NCI-H2029 treated with DMSO at 0.1 percent for 48 hours (cell line): ENCODE measurements around the gene SPR.

ENCODE experiments used
- DNase-seq: peaks from one replicate; lab custom pipeline; 2025; lab: John Stamatoyannopoulos, UW

Gene SPR

DNA sequence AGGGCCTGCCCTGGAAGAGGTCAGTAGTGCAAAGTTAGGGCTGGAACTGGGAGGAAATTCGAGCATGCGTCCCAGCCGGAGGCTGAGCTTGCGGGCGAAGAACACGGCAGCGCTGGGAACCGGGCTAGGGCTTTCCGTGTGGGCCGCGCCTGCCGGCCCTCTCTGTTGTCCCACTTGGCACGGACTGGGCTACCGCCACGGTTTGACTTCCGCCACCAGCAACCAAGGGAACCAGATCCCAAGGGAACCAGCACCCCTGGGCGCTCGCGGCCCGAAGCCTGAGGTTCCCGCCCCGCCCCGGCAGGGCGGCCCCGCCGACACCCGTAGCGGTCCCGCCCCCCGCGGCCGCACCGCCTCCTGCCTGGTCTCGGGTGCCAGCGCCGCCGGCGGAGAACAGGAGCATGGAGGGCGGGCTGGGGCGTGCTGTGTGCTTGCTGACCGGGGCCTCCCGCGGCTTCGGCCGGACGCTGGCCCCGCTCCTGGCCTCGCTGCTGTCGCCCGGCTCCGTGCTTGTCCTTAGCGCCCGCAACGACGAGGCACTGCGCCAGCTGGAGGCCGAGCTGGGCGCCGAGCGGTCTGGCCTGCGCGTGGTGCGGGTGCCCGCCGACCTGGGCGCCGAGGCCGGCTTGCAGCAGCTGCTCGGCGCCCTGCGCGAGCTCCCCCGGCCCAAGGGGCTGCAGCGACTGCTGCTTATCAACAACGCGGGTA is at the start of gene SPR:
SPR (plus strand) TSS at position 377 of the 708 bp plus-strand sequence; CDS start at position 402, 25 bp downstream.
- DNase-seq = peak; percentile 37

DNA sequence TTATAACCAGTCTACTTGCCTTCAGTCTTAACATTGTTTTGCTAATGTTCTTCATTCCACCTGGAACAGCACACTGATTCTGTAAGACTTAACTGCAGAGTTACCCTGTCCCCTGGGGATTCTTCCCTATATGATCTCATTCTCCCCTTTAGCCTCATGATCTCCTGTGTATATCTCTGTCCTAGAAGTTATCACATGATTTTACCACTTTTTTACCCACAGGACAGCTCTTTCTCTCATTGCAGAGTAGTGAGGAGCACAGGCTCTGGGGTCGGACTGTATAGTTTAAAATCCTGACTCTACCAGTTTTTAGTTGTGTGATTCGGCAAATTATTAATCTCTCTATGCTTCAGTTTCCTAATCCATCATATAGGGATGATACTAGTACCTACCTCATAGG is 47.1 kb upstream of the SPR start:
- DNase-seq = no peak

DNA sequence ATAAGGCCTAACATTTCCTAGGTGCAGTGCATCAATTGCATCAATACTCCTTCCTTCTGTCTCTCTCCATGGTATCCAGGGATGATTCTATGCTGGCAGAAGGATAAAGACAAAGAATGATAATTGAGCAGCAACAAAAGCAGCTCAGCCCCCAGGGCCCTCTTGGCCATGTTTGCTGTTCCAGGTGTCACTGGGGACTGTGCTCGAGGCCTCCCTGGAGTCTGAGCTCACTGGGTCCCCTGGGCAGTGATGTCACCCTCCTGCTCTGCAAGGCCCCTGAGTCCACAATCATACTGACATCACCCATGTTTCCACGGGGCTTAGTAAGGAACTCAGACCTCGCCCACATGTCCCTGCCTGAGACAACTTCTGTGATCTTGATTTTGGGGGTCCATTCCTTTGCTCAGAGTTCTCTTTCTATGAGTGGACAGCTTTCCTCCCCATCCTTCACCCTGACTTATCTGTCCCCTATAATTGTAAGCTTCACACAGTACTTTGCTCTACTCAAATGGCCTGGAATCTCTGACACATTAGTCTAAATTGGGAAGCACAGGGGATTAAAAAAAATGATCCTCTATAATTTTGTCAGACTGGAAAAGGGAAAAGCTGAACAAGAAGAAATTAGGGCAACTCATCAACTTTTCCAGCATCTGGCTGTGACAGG is 45.6 kb upstream of the SPR start:
- no peak for DNase-seq

DNA sequence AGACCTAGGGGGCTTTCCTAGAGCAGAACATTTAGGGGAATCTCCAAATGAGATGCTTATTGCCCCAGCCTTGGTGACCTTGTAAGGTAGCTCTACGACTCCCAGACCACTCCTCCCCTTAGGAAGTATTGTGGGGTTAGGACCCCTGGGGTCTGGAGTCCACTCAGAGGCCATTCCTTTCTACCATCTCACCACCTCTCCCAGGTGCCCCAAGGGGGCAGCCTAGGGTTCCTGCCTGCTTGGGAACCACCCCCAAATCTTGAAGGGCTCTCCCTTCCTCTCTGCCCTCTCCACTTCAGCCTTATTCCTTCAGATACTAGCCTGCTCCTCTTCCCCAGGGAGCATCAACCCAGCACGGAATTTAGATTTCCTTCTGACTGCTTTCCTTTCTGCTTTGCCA is 43.9 kb upstream of the SPR start:
- DNase-seq = no peak

DNA sequence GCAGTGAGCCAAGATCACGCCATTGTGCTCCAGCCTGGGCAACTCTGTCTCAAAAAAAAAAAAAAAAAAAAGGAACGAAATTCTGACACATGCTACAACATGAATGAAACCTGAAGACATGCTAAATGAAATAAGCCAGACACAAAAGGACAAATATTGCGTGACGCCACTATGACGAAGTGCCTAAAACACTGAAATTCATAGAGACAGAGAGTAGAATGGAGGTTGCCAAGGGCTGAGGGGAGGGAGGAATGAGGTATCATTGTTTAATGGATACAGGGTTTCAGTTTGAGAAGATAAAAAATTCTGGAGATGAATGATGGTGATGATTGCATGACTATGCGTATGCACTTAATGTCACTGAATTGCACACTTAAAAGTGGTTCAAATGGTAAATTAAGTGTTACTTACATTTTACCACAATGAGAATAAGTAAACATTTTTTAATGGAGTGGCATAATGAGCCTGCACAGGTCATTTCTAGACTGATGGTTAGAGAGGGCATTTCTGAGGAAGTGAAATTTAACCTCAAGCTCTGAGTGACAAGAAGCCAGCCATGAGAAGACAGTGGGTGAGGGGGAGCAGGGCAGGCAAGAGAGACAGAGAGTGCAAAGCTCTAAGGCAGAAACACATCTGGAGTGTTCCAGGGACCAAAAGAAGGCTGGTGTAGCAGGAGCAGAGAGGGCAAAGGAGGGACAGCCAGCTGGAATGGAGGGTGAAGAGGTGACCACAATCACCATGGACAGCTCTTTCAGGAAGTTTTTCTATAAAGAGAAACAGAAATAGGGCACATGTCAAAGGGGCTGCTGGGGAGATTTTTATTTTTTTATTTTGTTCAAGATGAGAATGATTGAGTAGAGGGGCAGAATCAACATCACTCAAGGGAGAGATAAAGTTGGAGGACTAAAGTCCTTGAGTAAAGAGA is 40.8 kb upstream of the SPR start:
- DNase-seq = no peak

DNA sequence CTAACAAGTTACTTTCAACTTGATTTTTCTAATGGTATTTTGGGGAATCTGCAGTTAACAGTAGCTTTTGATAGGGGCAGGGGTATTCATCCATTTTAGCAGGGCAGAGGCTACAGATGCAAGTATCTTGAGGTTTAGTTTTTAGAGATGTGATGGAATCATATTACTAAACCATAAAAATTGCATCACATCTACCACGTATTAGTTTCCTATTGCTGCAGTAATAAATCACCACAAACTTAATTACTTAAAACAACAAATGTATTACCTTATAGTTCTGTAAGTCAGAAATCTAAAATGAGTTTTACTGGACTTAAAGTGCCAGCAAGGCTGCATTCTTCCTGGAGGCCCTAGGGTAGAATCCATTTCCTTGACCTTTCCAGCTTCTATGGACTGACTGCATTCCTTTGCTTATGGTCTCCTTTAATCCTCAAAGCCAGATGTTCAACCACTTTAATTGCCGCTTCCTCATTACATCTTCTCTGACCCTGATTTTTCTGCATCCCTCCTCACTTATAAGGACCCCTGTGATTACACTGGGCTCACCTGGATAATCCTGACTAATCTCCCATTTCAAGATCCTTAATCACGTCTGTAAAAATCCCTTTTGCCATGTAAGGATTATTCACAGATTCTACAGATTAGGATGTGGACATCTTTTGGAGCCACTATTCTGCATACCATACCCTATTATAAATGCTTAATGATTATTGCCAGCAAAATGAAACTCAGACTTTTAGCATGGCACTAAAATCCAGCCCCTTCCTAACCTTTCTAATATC is 39.5 kb upstream of the SPR start:
- DNase-seq = no peak

DNA sequence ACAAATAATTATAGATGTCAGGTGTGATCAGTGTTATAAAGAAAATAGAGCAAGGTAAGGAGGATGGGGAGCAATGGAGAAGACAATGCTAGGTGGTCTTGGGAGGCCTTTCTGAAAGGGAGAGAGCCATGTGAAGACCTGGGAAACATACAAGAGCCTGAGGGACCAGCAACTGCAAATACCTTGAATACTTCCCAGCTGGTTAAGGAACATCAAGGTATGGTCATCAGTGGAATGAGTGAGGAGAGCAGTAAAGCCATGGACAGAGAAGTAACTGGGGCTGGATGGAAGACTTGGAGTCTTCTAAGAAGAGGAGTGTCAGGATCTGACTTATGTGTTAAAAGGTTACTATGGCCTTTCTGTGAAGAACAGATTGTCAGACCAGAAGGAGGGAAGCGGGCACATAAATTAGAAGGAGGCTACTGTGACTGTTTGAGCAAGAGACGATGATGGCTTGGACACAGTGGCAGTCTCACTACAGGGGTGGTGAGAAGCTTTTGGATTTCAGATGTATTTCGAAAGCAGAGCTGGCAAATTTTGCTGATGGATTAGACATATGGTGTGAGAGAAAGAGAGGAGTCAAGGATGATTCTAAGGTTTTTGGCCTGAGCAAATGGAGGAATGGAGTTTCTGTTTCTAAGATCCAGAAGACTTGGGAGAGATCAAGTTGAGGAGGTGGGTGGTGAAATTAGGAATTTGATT is 38.6 kb upstream of the SPR start:
- DNase-seq = no peak

DNA sequence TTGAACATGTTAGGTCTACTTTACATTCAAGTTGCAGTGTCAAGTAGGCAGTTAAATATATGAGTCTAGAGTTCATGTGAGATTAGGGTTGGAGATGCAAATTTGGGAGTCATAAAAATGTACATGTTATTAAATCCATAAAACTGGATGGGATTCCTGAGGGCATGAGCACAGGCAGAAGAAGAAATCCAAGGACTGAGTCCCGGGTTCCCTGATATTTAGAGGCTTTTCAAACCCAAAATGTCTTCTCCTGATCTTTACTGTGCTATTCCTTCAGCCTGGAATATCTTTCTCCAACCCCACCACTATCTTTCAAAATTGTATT is 38.1 kb upstream of the SPR start:
- DNase-seq = no peak

DNA sequence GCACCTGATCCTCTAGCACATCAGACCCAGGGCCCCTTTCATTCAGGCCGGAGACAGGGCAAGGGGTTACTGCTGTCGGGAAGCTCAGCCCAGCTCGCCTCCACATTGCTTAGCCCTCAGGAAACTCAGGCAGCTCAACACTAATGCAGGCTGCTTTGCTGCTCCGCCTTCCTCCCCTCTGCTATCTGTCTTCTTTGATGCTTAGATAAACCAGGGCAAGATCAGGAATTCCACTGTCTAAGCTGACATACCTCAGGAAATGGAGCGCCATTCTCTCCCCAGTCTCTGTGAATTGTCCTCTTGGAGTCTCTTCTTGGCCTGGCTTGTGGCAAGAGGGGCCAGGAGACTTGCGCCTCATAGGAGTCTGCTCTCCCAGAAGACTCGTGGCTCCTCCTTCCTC is 35.9 kb upstream of the SPR start:
- no peak for DNase-seq

DNA sequence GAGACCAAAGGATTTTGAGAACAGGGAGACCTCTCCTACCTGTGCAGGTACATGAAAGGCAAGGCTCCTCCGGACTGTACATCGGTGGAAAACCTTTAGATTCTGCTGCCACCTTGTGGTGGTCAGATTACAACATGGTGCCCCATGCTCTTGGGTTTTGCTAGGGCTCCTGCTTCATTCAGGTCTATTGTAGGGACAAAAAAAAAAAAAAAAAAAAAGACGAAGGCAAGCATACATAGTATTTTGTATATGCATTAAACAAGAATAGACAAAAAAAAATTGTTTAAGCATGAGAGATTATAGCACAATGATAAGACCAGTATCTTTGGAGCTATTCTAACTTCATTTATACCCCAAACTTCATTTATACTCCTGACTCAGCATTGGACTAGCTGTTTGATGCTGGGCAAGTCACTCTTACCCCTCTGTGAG is 27.4 kb upstream of the SPR start:
- peak; percentile 43 for DNase-seq

DNA sequence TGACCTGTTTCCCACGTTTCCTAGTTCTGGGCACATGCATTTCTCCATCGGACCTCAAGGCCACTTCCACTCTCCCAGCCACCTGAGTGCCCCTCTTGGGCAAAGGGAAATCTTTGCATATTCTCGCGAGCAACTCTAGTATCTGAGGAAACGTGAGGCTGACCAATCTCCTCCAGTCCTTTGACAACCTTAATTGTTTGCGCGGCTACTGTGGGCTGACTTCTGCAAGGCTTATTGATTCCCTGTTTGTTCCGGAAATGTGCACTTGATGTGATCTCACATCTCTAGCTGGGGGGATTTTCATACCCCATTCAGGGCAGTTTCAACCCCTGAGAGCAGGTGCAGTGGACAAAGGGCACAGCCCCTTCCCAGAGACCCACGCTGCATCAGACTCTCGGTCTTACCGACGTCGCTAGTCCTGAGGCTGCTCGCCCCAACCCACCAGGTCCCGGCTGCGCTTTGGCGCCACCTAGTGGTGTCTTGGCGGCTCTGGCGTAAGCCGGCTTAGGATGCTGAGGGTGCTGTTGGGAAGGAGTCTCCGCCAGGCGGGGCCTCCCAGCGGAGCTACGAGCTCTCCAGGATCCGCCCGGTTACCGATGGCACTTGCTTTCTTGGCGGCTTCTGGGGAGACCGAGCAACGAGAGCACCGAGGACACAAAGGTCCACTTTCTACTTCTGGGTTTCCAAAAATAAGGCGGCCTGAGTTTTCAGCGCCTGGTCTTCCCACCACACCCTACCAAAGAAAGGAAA is 24.8 kb upstream of the SPR start:
- peak; percentile 35 for DNase-seq

DNA sequence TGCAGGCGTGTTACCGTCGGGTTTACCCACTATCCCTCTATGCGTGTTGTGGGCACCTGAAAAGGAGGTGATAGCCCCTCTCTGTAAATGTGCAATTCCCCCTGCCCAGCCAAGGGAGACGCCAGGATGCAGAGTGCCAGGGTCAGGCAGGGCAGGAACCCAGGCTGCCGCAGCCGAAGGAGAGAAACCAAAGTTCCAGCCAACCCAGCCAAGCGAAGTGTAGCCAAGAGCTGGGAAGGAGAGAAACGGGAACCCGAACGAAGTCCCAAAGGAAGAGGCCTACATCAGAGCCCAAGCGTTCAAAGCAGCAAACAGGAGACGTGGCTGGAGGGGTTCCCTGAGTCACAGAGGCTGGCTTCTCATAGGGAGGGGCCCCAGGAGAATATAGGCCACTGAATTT is 24.2 kb upstream of the SPR start:
- DNase-seq = no peak

DNA sequence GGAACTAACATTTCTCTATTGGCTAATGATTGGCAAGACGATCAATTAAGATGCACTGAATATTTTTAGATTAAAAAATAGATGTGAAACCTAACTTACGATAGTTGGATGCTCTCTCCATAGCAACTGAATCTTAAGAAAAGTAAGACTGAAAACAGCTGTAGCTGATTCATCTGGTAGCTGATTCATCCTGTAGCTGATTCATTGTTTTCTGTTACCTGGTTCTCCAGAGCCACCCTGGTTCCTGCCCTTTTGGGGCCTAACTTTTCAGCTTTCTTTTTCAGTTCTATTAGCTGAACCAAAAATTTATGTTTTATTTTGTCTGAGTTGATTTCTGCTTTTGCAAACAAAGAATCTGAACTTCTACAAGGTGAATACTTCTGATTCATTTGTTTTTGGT is 22.7 kb upstream of the SPR start:
- DNase-seq = no peak

DNA sequence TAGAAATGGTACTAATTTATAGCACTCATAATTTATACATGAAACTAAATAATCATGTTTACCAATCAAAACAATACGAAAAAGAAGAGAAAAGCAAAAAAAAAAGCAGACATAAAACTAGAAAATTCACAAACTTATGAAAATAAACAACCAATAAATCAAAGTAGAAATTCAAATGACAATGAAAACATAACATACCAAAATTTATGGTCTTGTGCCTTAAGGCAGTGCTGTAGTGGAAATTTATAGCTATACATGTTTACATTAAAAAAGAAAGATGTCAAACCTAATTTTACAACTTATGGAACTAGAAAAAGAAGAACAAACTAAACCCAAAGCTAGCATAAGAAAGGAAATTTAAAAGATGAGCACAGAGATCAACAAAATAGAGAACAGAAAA is 16.1 kb upstream of the SPR start:
- no peak for DNase-seq

DNA sequence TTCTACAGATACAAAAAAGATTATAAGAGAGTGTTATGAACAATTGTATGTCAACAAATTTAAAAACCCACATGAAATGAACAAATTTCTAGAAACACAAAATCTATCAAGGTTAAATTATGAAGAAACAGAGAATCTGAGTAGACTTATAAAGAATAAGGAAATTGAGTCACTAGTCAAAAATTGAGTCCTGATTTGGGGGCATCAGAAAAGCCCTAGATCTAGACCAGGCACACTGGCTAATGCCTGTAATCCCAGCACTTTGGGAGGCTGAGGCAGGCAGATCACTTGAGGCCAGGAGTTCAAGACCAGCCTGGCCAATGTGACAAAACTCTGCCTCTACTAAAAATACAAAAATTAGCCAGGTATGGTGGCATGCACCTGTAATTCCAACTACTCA is 15.3 kb upstream of the SPR start:
- DNase-seq = no peak

DNA sequence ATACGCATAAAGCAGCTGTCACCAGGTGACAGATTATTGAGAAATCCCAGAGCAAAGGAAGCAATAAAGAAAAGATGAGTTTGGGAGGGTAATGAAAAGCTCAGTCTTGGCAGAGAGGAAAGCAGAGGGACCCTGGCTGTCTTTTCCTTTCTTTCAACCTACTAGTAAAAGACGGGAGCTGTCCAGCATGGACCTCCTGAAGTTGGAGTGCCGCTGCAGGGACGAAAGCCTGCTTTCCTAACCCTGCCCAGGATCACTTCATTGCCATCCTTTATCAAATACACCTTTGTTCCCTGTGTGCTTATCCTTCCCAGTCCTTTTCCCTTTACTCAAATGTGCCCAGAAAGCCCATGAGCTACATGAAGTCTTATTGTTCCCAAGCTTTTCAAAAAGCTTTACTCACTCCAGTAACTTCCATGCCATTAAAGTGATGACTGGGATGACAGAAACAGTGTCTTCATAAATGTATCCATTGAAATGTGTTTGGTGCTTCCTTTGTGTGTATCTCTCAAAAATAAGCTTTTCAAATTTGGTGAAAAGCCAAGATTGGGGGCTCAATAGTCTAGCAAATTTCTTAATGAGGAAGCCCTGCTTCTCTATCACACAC is 3.7 kb upstream of the SPR start:
- DNase-seq = no peak

DNA sequence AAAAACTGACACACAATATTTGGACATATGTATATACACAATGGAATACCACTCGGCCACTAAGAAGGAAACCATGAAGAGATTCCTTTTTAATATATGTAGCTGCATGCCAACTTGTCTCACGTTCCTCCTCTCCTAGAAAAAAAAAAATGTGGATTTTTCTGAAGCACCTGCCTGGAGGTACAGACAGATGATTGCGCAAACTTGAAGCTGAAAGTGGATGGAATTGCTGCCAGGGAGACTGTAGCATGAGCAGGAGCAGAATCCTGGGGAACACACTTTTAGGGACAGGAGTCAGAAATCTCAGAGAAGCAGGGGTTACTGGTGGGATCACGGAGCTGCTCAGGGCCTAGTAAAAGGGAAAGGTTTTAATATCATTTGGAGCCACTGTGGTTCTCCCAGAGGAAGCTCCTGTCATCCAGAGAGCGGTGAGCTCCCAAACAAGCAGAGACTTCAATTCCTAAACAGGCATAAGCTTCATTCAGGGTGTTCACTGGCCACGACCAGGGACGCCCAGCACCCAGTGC is 640 bp upstream of the SPR start:
- DNase-seq = no peak

DNA sequence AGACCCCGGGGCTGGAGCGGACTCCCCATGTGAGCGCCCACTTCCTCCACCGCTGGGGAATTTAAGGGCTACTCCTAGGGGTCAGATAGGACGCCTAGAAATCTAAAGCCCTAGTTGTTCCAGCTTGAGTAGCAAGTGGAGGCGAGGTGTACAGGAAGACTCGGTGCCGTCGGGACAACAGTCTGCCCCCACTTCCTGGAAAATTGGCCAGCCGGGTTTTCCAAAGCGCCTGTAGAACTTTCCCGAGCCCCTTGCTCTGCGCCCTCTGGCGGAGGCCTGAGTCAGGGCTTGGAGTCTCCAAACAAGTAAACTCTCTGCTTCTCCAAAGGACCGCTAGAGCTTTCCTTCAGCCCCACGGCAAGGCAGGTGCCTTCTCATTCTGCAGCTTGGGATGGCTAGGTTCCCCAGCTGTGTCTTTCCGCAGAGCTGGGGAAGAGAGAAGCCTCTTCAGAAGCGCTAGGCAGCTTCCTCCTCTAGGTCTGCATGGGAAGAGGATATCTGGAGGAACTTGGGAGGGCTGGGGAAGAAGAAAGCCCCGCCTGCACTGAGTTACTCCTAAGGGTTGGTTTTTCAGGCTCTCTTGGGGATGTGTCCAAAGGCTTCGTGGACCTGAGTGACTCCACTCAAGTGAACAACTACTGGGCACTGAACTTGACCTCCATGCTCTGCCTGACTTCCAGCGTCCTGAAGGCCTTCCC is 681 bp downstream of the SPR start:
- peak; percentile 48 for DNase-seq

DNA sequence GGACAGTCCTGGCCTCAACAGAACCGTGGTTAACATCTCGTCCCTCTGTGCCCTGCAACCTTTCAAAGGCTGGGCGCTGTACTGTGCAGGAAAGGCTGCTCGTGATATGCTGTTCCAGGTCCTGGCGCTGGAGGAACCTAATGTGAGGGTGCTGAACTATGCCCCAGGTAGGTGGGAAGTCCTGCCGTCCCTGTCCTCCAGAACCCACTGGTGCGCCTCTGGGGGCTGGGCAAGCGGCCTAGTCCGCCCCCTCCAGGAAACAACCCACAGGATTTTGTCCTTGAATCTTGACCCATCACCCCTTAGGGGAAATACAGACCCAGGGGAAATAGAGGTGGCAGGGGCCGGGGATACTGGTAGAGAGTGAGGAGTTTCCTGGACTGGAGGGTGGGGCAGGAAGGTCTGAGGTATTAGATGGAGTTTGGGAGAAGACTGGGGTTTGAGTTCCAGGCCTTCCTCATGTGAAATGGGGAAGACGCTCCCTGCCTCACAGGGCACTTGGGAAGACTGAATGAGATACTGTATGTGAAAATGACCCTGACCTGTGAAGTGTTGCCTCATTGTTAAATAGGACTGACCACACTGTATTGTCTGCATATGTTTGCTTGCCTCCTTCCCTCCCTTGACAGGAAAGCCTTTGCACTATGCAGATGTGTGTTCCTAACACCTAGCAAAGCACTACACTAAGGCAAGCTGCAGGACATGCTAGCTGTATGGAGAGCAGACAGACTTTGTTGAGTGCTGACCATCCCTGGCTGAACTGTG is 1.4 kb downstream of the SPR start:
- DNase-seq = no peak
